ENCODE data around the gene SLC12A2. TPM values are rescaled to one million over a fixed set of nuclear protein-coding genes. Genes with fewer than 3 reads are reported as not detected.

The SLC12A2 gene
- total RNA-seq, 1 experiment from 2014 or later: 36.9 TPM

DNA sequence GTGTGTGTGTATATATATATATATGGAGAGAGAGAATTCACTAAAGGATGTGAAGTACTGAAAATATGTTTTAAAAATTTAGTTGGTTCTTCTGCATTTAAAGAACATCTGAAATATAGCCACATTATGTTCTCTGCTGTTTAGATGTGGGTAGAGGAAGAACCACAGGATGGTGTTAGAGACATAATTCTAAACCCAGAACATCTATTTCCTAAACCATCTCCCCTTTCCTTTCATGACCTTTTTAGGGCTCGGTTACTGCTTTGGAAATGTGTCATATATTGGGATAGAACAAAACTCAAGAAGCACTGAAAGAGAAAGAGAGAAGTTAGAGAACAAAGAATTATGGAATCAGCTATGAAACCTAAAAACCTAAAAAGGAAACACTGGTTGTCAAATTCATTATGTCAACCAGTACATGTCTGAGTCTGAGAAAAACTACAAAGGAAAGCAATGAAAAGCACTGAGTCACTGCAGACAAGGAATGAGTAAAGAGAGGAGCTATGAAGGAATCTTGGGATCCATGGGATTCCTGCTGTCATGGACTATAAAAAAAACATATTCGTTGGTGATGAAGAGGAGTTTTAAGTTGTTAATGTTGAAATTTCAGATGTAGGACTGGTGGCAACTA, 28.4 kb downstream of the SLC12A2 start:
- ChIA-PET POLR2A (no interaction called here), CTCF (no interaction called here)
- H3K4me3 ChIP-seq (ENCODE audit: low read depth in 2 of 2, low read length in 2 of 2): no peak overlapping the region
- no peaks in the 10 kb centered on the region for H3K27me3 ChIP-seq (ENCODE audit: control insufficient read depth, insufficient read depth, low read length)
- no peaks in the 10 kb centered on the region for H3K9me3 ChIP-seq (ENCODE audit: control insufficient read depth, insufficient read depth, low read depth, low read length)
- H3K36me3 ChIP-seq (ENCODE audit: control insufficient read depth, insufficient read depth, low read length): no peaks in the 10 kb centered on the region
- intact Hi-C loops (cut with micrococcal nuclease; ENCODE audit: unreplicated experiment): no loop called here
- BruUV-seq (replicated peaks): no TSS peak
- TF ChIP-seq POLR2AphosphoS5 (IDR thresholded peaks at IDR 0.05; ENCODE audit: low read depth, low read length) (no peak), SIN3A (IDR thresholded peaks at IDR 0.05; ENCODE audit: borderline replicate concordance, insufficient read depth, low read depth, low read length) (no peak), TCF7L2 (IDR thresholded peaks at IDR 0.05; ENCODE audit: low read depth, low read length) (no peak)
- TF ChIP-seq, protein P1, sequence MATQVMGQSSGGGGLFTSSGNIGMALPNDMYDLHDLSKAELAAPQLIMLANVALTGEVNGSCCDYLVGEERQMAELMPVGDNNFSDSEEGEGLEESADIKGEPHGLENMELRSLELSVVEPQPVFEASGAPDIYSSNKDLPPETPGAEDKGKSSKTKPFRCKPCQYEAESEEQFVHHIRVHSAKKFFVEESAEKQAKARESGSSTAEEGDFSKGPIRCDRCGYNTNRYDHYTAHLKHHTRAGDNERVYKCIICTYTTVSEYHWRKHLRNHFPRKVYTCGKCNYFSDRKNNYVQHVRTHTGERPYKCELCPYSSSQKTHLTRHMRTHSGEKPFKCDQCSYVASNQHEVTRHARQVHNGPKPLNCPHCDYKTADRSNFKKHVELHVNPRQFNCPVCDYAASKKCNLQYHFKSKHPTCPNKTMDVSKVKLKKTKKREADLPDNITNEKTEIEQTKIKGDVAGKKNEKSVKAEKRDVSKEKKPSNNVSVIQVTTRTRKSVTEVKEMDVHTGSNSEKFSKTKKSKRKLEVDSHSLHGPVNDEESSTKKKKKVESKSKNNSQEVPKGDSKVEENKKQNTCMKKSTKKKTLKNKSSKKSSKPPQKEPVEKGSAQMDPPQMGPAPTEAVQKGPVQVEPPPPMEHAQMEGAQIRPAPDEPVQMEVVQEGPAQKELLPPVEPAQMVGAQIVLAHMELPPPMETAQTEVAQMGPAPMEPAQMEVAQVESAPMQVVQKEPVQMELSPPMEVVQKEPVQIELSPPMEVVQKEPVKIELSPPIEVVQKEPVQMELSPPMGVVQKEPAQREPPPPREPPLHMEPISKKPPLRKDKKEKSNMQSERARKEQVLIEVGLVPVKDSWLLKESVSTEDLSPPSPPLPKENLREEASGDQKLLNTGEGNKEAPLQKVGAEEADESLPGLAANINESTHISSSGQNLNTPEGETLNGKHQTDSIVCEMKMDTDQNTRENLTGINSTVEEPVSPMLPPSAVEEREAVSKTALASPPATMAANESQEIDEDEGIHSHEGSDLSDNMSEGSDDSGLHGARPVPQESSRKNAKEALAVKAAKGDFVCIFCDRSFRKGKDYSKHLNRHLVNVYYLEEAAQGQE (IDR thresholded peaks at IDR 0.05; ENCODE audit: insufficient read depth in 1 of 2, low read depth in 2 of 2, low read length in 1 of 2): no peak
- TF ChIP-seq, protein P2, sequence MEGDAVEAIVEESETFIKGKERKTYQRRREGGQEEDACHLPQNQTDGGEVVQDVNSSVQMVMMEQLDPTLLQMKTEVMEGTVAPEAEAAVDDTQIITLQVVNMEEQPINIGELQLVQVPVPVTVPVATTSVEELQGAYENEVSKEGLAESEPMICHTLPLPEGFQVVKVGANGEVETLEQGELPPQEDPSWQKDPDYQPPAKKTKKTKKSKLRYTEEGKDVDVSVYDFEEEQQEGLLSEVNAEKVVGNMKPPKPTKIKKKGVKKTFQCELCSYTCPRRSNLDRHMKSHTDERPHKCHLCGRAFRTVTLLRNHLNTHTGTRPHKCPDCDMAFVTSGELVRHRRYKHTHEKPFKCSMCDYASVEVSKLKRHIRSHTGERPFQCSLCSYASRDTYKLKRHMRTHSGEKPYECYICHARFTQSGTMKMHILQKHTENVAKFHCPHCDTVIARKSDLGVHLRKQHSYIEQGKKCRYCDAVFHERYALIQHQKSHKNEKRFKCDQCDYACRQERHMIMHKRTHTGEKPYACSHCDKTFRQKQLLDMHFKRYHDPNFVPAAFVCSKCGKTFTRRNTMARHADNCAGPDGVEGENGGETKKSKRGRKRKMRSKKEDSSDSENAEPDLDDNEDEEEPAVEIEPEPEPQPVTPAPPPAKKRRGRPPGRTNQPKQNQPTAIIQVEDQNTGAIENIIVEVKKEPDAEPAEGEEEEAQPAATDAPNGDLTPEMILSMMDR (IDR thresholded peaks at IDR 0.05): no peak
- H3K27ac ChIP-seq (ENCODE audit: low read length): no peak overlapping the region
- DNase-seq (ENCODE audit: low read depth, low spot score) (no peak), ATAC-seq (no peak)
- no peaks in the 10 kb centered on the region for H3K4me1 ChIP-seq (ENCODE audit: control insufficient read depth, insufficient read depth, low read length)
- in situ Hi-C loops (cut with HindIII; ENCODE audit: low pct_unique_long_range_greater_than_20kb, low sequenced_read_pairs): no loop called here

DNA sequence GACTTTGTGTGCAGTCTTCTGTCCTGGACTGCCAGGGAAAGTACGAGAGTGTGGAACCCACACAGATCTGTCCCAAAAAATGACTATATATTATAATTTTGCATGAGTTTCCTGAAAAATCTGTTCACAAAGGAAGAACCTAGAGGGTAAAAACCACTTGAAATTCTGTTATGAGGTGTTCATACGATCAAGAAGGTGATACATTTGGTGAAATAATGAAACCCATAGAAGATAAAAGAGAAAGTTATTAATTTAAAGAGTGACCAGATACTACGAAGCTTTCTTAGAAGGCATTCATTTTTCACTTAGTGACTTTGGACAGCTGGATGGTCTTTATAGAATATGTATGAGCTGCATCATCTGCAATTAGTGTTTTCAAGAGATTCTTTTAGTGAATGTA, 32.9 kb downstream of the SLC12A2 start:
- Histone ChIP-seq H3K27ac (ENCODE audit: low read length) (no peak overlapping the region), H3K4me1 (ENCODE audit: control insufficient read depth, insufficient read depth, low read length) (no peaks in the 10 kb centered on the region), H3K4me3 (ENCODE audit: low read depth in 2 of 2, low read length in 2 of 2) (no peak overlapping the region), H3K27me3 (ENCODE audit: control insufficient read depth, insufficient read depth, low read length) (no peaks in the 10 kb centered on the region), H3K9me3 (ENCODE audit: control insufficient read depth, insufficient read depth, low read depth, low read length) (no peaks in the 10 kb centered on the region), H3K36me3 (ENCODE audit: control insufficient read depth, insufficient read depth, low read length) (no peaks in the 10 kb centered on the region)
- TF ChIP-seq, protein P2 (IDR thresholded peaks at IDR 0.05): no peak
- TF ChIP-seq, protein P1 (IDR thresholded peaks at IDR 0.05; ENCODE audit: insufficient read depth in 1 of 2, low read depth in 2 of 2, low read length in 1 of 2): no peak
- TF ChIP-seq SIN3A (IDR thresholded peaks at IDR 0.05; ENCODE audit: borderline replicate concordance, insufficient read depth, low read depth, low read length) (no peak), TCF7L2 (IDR thresholded peaks at IDR 0.05; ENCODE audit: low read depth, low read length) (no peak), POLR2AphosphoS5 (IDR thresholded peaks at IDR 0.05; ENCODE audit: low read depth, low read length) (no peak)
- ChIA-PET CTCF (no interaction called here), POLR2A (no interaction called here)
- ATAC-seq (no peak), DNase-seq (ENCODE audit: low read depth, low spot score) (no peak)
- no TSS peak for BruUV-seq (replicated peaks)
- in situ Hi-C loops (cut with HindIII; ENCODE audit: low pct_unique_long_range_greater_than_20kb, low sequenced_read_pairs) (no loop called here), intact Hi-C loops (cut with micrococcal nuclease; ENCODE audit: unreplicated experiment) (no loop called here)

Data from Panc1 (cell line).